ENCODE data around the gene CD200. TPM values are rescaled to one million over a fixed set of nuclear protein-coding genes. Genes with fewer than 3 reads are reported as not detected.

The CD200 gene
- total RNA-seq, 1 experiment from 2014 or later, result not detected

GRCh38 chr3:112411425-112411824 is 78.5 kb downstream of the CD200 start:
- TF ChIP-seq EZH2 (IDR thresholded peaks at IDR 0.05; ENCODE audit: borderline replicate concordance, low read depth, low read length, poor library complexity, severe bottlenecking) (no peak), CTCF (conservative IDR thresholded peaks at IDR 0.05; ENCODE audit: low read depth, low read length) (no peak)
- intact Hi-C loops (cut with micrococcal nuclease; ENCODE audit: unreplicated experiment), result no loop called here
- Histone ChIP-seq H3K27ac (ENCODE audit: low read depth, low read length, poor library complexity, severe bottlenecking) (no peak overlapping the region), H3K4me1 (ENCODE audit: insufficient read depth, low read length, poor library complexity, severe bottlenecking) (no peaks in the 10 kb centered on the region), H3K27me3 (replicated peaks; ENCODE audit: insufficient read depth, low read depth, low read length, poor library complexity) (no peaks in the 10 kb centered on the region), H3K4me3 (ENCODE audit: low read depth, low read length, poor library complexity, severe bottlenecking) (no peak overlapping the region), H3K36me3 (ENCODE audit: insufficient read depth, low read length, poor library complexity, severe bottlenecking) (no peaks in the 10 kb centered on the region), H3K9me3 (ENCODE audit: low read depth, low read length, poor library complexity, severe bottlenecking) (no peaks in the 10 kb centered on the region)
- ChIA-PET CTCF (no interaction called here), POLR2A (ENCODE audit: low non-redundant PET) (no interaction called here)
- DNase-seq (ENCODE audit: low spot score), result no peak
- BruUV-seq (replicated peaks), result no TSS peak

Other genes starting within 250 kb of the CD200 start
- 0.73 and 1.0 TPM in 2 replicates for gene C3orf52, start 246.8 kb upstream of the CD200 start, total RNA-seq (2021)
- gene GCSAM, start 199.9 kb upstream of the CD200 start, total RNA-seq (2021), result not detected in 2 replicates
- gene SLC9C1, start 38.9 kb upstream of the CD200 start, total RNA-seq (2021), result not detected in 2 replicates
- gene BTLA, start 166.3 kb downstream of the CD200 start, total RNA-seq (2021), result not detected in 2 replicates
- gene ATG3, start 228.8 kb downstream of the CD200 start, total RNA-seq (2021), result 54.5 and 55.2 TPM in 2 replicates
- 20.4 and 20.8 TPM in 2 replicates for gene SLC35A5, start 228.9 kb downstream of the CD200 start, total RNA-seq (2021)